HepG2 (cell line): Measurements from ENCODE around the gene S100P. TPM values are rescaled to one million over a fixed set of nuclear protein-coding genes. Genes with fewer than 3 reads are reported as not detected.

Experiments
- AHR ChIP-seq: IDR thresholded peaks from 2 replicates; pipeline ENCODE4 v1.6.1; 2018; ENCODE audit warnings: missing genetic modification reagents, missing compliant biosample characterization
- AKNA ChIP-seq: sonication (generic); formaldehyde crosslinking; IDR thresholded peaks from 2 replicates; pipeline ENCODE4 v1.4.0; 2020; ENCODE audit warnings: missing genetic modification reagents, borderline replicate concordance
- ASH2L ChIP-seq: fragments of 300-600, 200-600 bp; sonication (generic); IDR thresholded peaks from 2 replicates; pipeline ENCODE4 v1.7.0; 2017; ENCODE audit warnings: low read depth, mild to moderate bottlenecking, moderate library complexity, mixed read lengths, low read length; ENCODE audit not compliant: insufficient read length
- ATRX ChIP-seq: sonication (generic); formaldehyde crosslinking; IDR thresholded peaks from 2 replicates; pipeline ENCODE4 v1.4.0; 2020; ENCODE audit warnings: missing genetic modification reagents, borderline replicate concordance
- BRD4 ChIP-seq: sonication (generic); formaldehyde crosslinking; IDR thresholded peaks from 2 replicates; pipeline ENCODE4 v1.4.0; 2020; ENCODE audit warnings: missing genetic modification reagents
- EHMT2 ChIP-seq: fragments of 200-600 bp; sonication (generic); IDR thresholded peaks from 2 replicates; pipeline ENCODE4 v1.7.0; 2017; ENCODE audit warnings: antibody characterized with exemption, low read depth, low read length, borderline replicate concordance
- ELF3 ChIP-seq: IDR thresholded peaks from 2 replicates; pipeline ENCODE4 v1.6.1; 2016; ENCODE audit warnings: missing genetic modification reagents, missing compliant biosample characterization
- GATAD2A ChIP-seq: IDR thresholded peaks from 2 replicates; pipeline ENCODE4 v1.6.1; 2016
- GZF1 ChIP-seq: sonication (generic); formaldehyde crosslinking; IDR thresholded peaks from 2 replicates; pipeline ENCODE4 v1.5.1; 2020; ENCODE audit warnings: mild to moderate bottlenecking, missing genetic modification reagents
- MIER2 ChIP-seq: IDR thresholded peaks from 2 replicates; pipeline ENCODE4 v1.6.1; 2016; ENCODE audit warnings: missing biosample characterization, missing genetic modification reagents
- NR2F2 ChIP-seq: IDR thresholded peaks from 2 replicates; pipeline ENCODE4 v1.6.1; 2012; ENCODE audit warnings: low read depth, inconsistent platforms, borderline replicate concordance
- PHF5A ChIP-seq: IDR thresholded peaks from one replicate; pipeline ENCODE4 v1.6.1; 2018; ENCODE audit warnings: low read depth, missing genetic modification reagents; ENCODE audit not compliant: unreplicated experiment
- POGZ ChIP-seq: sonication (generic); formaldehyde crosslinking; IDR thresholded peaks from 2 replicates; pipeline ENCODE4 v1.4.0; 2020; ENCODE audit warnings: mild to moderate bottlenecking, missing genetic modification reagents
- PPARG ChIP-seq: conservative IDR thresholded peaks from 2 replicates; pipeline ENCODE4 v1.6.1; 2016; ENCODE audit warnings: missing biosample characterization, missing genetic modification reagents
- RAD51 ChIP-seq: fragments of 450-650 bp; IDR thresholded peaks from 2 replicates; pipeline ENCODE4 v1.6.1; 2016; ENCODE audit warnings: borderline replicate concordance
- SIX1 ChIP-seq: sonication (generic); formaldehyde crosslinking; IDR thresholded peaks from 2 replicates; pipeline ENCODE4 v1.4.0; 2020; ENCODE audit warnings: missing genetic modification reagents, borderline replicate concordance
- SMC3 ChIP-seq: IDR thresholded peaks from 2 replicates; pipeline ENCODE4 v1.6.1; 2011; ENCODE audit warnings: low read length, improper control_type of control experiment
- SNAI1 ChIP-seq: sonication (generic); formaldehyde crosslinking; IDR thresholded peaks from 2 replicates; pipeline ENCODE4 v1.5.0; 2020; ENCODE audit warnings: mild to moderate bottlenecking, missing genetic modification reagents, borderline replicate concordance
- ZBTB25 ChIP-seq: IDR thresholded peaks from 2 replicates; pipeline ENCODE4 v1.6.1; 2018; ENCODE audit warnings: missing genetic modification reagents
- ZBTB38 ChIP-seq: sonication (generic); formaldehyde crosslinking; IDR thresholded peaks from 2 replicates; pipeline ENCODE4 v1.5.1; 2020; ENCODE audit warnings: mild to moderate bottlenecking, missing genetic modification reagents
- ZNF251 ChIP-seq: sonication (generic); formaldehyde crosslinking; IDR thresholded peaks from 2 replicates; pipeline ENCODE4 v1.9.0; 2021; ENCODE audit warnings: mild to moderate bottlenecking, missing genetic modification reagents
- ZNF577 ChIP-seq: sonication (generic); formaldehyde crosslinking; IDR thresholded peaks from 2 replicates; pipeline ENCODE4 v1.4.0; 2020; ENCODE audit warnings: mild to moderate bottlenecking, low read depth, missing genetic modification reagents, borderline replicate concordance
- polyA plus RNA-seq, 8 experiments: library from polyadenylated mRNA; depleted of rRNA in 3 of 8; stranded (reverse) in 7 of 8; unstranded in 1 of 8; fragments of >200 nt; fragmentation: Illumina TruSeq in 4 of 8; extraction: Trizol in 4 of 8; gene quantifications; 2 replicates each; pipeline versions ENCODE4 v1.2.1 to v1.2.3, GENCODE V29; 2011 to 2016; ENCODE audit warnings: low read depth in 4 of 8, missing spikeins in 1 of 8, mixed read lengths in 1 of 8; ENCODE audit not compliant: insufficient read depth in 1 of 8
- total RNA-seq, 5 experiments: library from RNA; depleted of rRNA; stranded (reverse); fragments of >200 nt; fragmentation: Illumina TruSeq; extraction: Trizol; gene quantifications; 2 replicates each; pipeline ENCODE4 v1.2.3, GENCODE V29; 2016; ENCODE audit warnings: low read depth in 1 of 5

Gene S100P
- total and polyA plus RNA-seq, 2 of the 13 experiments (the other 11 are each of a cell fraction or from before 2014, with no cell fraction given): 278 to 1,649 TPM

- no peak for TF ChIP-seq AKNA
- no peak for TF ChIP-seq SIX1 (CRISPR knock-in tag)
- no peak for TF ChIP-seq SNAI1 (CRISPR knock-in tag)
- 0 out of 2 replicates have a peak, but pooled peaks have one; percentile 12 for TF ChIP-seq MIER2
- TF ChIP-seq AHR (CRISPR knock-in tag): no peak
- TF ChIP-seq BRD4 (CRISPR knock-in tag): no peak
- no peak for TF ChIP-seq PPARG (CRISPR knock-in tag)
- no peak for TF ChIP-seq EHMT2
- no peak for TF ChIP-seq ELF3 (CRISPR knock-in tag)
- TF ChIP-seq NR2F2: no peak
- no peak for TF ChIP-seq ZNF251 (CRISPR knock-in tag)
- no peak for TF ChIP-seq GATAD2A (CRISPR knock-in tag)
- TF ChIP-seq PHF5A (CRISPR knock-in tag): no peak
- peak; percentile 90 for TF ChIP-seq ZBTB38 (CRISPR knock-in tag)
- TF ChIP-seq SMC3: 0 out of 2 replicates have a peak, but pooled peaks have one; percentile 30
- no peak for TF ChIP-seq GZF1 (CRISPR knock-in tag)
- TF ChIP-seq RAD51: no peak
- TF ChIP-seq ZNF577: no peak
- no peak for TF ChIP-seq POGZ
- no peak for TF ChIP-seq ATRX (CRISPR knock-in tag)
- TF ChIP-seq ASH2L: no peak
- no peak for TF ChIP-seq ZBTB25 (CRISPR knock-in tag)
Measured at GRCh38 chr4:6687947-6688878, 5.5 kb upstream of the S100P start (continued).
